Neural cell (in vitro differentiated cells): ENCODE measurements around the gene ERC2.

ENCODE experiments used
- EP300 ChIP-seq: fragments of 450-650 bp; conservative IDR thresholded peaks from 2 replicates; pipeline ENCODE4 v1.6.1; 2014; ENCODE audit warnings: antibody characterized with exemption, mild to moderate bottlenecking, moderate library complexity; ENCODE audit not compliant: poor library complexity, severe bottlenecking
- EZH2 ChIP-seq: fragments of 200-600, 300-800 bp; shearing (Covaris generic), sonication (generic); IDR thresholded peaks from 2 replicates; pipeline ENCODE4 v1.6.1; 2014; ENCODE audit warnings: antibody characterized with exemption, low read length, borderline replicate concordance, mild to moderate bottlenecking; ENCODE audit not compliant: insufficient read depth, poor library complexity, severe bottlenecking
- MXI1 ChIP-seq: fragments of 450-650 bp; conservative IDR thresholded peaks from 2 replicates; pipeline ENCODE4 v1.6.1; 2014; ENCODE audit warnings: antibody characterized with exemption, mild to moderate bottlenecking; ENCODE audit not compliant: poor library complexity, severe bottlenecking
- POLR2AphosphoS5 ChIP-seq: IDR thresholded peaks from 2 replicates; pipeline ENCODE4 v1.6.1; 2012
- RAD21 ChIP-seq: fragments of 450-650 bp; conservative IDR thresholded peaks from 2 replicates; pipeline ENCODE4 v1.6.1; 2014; ENCODE audit warnings: antibody characterized with exemption, mild to moderate bottlenecking, moderate library complexity
- SMC3 ChIP-seq: fragments of 450-650 bp; conservative IDR thresholded peaks from 2 replicates; pipeline ENCODE4 v1.6.1; 2014; ENCODE audit warnings: antibody characterized with exemption, mild to moderate bottlenecking, moderate library complexity; ENCODE audit not compliant: poor library complexity
- TAF1 ChIP-seq: IDR thresholded peaks from 2 replicates; pipeline ENCODE4 v1.6.1; 2012; ENCODE audit warnings: low read depth
- TF ChIP-seq, protein P1 (sequence below): fragments of 450-650 bp; IDR thresholded peaks from 2 replicates; pipeline ENCODE4 v1.5.1; 2014; ENCODE audit warnings: antibody characterized with exemption, mild to moderate bottlenecking, moderate library complexity; ENCODE audit not compliant: poor library complexity, severe bottlenecking
- TF ChIP-seq, protein P2 (sequence below): IDR thresholded peaks from 2 replicates; pipeline ENCODE4 v1.6.1; 2012; ENCODE audit warnings: borderline replicate concordance

DNA sequence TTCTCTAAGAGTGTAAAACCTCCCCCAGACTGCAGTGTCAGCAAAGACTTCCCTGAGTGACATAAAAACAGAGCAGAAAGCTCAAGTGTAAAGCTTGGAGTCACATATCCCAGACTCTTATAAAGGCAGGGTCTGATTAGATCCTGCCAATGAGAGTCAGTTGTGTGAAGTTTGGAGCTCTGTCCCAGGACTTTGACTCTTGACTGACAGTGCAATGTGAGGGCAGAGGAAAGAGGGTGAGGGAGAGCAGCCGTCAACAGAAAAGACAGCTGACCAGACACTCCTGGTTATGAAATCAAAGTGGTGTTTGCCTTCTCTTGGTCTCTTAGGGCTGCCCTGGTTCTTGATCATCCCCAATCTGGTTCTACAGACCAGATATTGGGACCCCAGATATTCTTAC lies 393.2 kb downstream of the ERC2 start:
- TF ChIP-seq SMC3 (no peak), EP300 (no peak), POLR2AphosphoS5 (no peak), RAD21 (no peak), TAF1 (no peak), EZH2 (no peak), MXI1 (no peak)
- TF ChIP-seq, protein P1, sequence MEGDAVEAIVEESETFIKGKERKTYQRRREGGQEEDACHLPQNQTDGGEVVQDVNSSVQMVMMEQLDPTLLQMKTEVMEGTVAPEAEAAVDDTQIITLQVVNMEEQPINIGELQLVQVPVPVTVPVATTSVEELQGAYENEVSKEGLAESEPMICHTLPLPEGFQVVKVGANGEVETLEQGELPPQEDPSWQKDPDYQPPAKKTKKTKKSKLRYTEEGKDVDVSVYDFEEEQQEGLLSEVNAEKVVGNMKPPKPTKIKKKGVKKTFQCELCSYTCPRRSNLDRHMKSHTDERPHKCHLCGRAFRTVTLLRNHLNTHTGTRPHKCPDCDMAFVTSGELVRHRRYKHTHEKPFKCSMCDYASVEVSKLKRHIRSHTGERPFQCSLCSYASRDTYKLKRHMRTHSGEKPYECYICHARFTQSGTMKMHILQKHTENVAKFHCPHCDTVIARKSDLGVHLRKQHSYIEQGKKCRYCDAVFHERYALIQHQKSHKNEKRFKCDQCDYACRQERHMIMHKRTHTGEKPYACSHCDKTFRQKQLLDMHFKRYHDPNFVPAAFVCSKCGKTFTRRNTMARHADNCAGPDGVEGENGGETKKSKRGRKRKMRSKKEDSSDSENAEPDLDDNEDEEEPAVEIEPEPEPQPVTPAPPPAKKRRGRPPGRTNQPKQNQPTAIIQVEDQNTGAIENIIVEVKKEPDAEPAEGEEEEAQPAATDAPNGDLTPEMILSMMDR: no peak
- TF ChIP-seq, protein P2, sequence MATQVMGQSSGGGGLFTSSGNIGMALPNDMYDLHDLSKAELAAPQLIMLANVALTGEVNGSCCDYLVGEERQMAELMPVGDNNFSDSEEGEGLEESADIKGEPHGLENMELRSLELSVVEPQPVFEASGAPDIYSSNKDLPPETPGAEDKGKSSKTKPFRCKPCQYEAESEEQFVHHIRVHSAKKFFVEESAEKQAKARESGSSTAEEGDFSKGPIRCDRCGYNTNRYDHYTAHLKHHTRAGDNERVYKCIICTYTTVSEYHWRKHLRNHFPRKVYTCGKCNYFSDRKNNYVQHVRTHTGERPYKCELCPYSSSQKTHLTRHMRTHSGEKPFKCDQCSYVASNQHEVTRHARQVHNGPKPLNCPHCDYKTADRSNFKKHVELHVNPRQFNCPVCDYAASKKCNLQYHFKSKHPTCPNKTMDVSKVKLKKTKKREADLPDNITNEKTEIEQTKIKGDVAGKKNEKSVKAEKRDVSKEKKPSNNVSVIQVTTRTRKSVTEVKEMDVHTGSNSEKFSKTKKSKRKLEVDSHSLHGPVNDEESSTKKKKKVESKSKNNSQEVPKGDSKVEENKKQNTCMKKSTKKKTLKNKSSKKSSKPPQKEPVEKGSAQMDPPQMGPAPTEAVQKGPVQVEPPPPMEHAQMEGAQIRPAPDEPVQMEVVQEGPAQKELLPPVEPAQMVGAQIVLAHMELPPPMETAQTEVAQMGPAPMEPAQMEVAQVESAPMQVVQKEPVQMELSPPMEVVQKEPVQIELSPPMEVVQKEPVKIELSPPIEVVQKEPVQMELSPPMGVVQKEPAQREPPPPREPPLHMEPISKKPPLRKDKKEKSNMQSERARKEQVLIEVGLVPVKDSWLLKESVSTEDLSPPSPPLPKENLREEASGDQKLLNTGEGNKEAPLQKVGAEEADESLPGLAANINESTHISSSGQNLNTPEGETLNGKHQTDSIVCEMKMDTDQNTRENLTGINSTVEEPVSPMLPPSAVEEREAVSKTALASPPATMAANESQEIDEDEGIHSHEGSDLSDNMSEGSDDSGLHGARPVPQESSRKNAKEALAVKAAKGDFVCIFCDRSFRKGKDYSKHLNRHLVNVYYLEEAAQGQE: no peak
